Astrocyte (in vitro differentiated cells and primary cell): Measurements from ENCODE around the gene RBBP9. TPM values are rescaled to one million over a fixed set of nuclear protein-coding genes. Genes with fewer than 3 reads are reported as not detected.
"Not testable (repeated sequence)": the region's sequence is repeated elsewhere in the genome, so short reads cannot be mapped to it uniquely, and the experiment has no call there.

Experiments
- DNase-seq: peaks from one replicate; pipeline ENCODE4 v3.0.0-alpha.2; 2010; ENCODE audit warnings: low read depth
- FAIRE-seq: peaks from 2 replicates; lab custom pipeline; 2011; peaks lifted over from hg19 to GRCh38; lab: Jason Lieb, UNC
- H2AFZ ChIP-seq: 2 replicates; pipeline ENCODE4 v1.6.0; 2012; ENCODE audit warnings: low read depth, low read length, inconsistent platforms
- H3K27ac ChIP-seq: 2 replicates; pipeline ENCODE4 v1.5.1; 2011; ENCODE audit warnings: low read depth, low read length, inconsistent platforms
- H3K27me3 ChIP-seq: 2 replicates; pipeline ENCODE4 v1.6.0; 2011; ENCODE audit warnings: low read length, inconsistent platforms; ENCODE audit not compliant: insufficient read depth
- H3K36me3 ChIP-seq: 2 replicates; pipeline ENCODE4 v1.5.1; 2011; ENCODE audit warnings: low read length, inconsistent platforms; ENCODE audit not compliant: insufficient read depth
- H3K4me1 ChIP-seq: 2 replicates; pipeline ENCODE4 v1.5.1; 2011; ENCODE audit warnings: low read length, inconsistent platforms; ENCODE audit not compliant: insufficient read depth
- H3K4me2 ChIP-seq: 2 replicates; pipeline ENCODE4 v1.6.0; 2012; ENCODE audit warnings: low read length, inconsistent platforms
- H3K4me3 ChIP-seq: 2 replicates; pipeline ENCODE4 v1.5.1; 2011; ENCODE audit warnings: low read depth, mild to moderate bottlenecking, low read length, inconsistent platforms; ENCODE audit not compliant: insufficient read depth
- H3K79me2 ChIP-seq: 2 replicates; pipeline ENCODE4 v1.6.0; 2012; ENCODE audit warnings: mild to moderate bottlenecking, low read length, inconsistent platforms; ENCODE audit not compliant: insufficient read depth
- H3K9ac ChIP-seq: 2 replicates; pipeline ENCODE4 v1.6.0; 2012; ENCODE audit warnings: mild to moderate bottlenecking, low read length, inconsistent platforms
- H3K9me3 ChIP-seq: 2 replicates; pipeline ENCODE4 v1.5.1; 2012; ENCODE audit warnings: low read depth, mild to moderate bottlenecking, low read length, inconsistent platforms; ENCODE audit not compliant: insufficient read depth
- H4K20me1 ChIP-seq: 2 replicates; pipeline ENCODE4 v1.6.0; 2012; ENCODE audit warnings: low read length, inconsistent platforms; ENCODE audit not compliant: insufficient read depth
- H3K27ac Mint-ChIP-seq: one replicate; pipeline ENCODE4 v1.8.0; 2021; ENCODE audit warnings: mild to moderate bottlenecking, mixed read lengths; ENCODE audit not compliant: unreplicated experiment
- H3K27me3 Mint-ChIP-seq: one replicate; pipeline ENCODE4 v1.8.0; 2021; ENCODE audit warnings: low read depth, mixed read lengths; ENCODE audit not compliant: unreplicated experiment
- H3K36me3 Mint-ChIP-seq: one replicate; pipeline ENCODE4 v1.8.0; 2021; ENCODE audit warnings: low read depth, mixed read lengths; ENCODE audit not compliant: unreplicated experiment
- H3K4me1 Mint-ChIP-seq: one replicate; pipeline ENCODE4 v1.8.0; 2021; ENCODE audit warnings: low read depth, mixed read lengths; ENCODE audit not compliant: unreplicated experiment
- H3K4me3 Mint-ChIP-seq: one replicate; pipeline ENCODE4 v1.8.0; 2021; ENCODE audit warnings: mild to moderate bottlenecking, moderate library complexity, mixed read lengths; ENCODE audit not compliant: unreplicated experiment
- H3K9me3 Mint-ChIP-seq: one replicate; pipeline ENCODE4 v1.8.0; 2021; ENCODE audit warnings: mild to moderate bottlenecking, mixed read lengths; ENCODE audit not compliant: unreplicated experiment
- CTCF ChIP-seq: IDR thresholded peaks from 2 replicates; pipeline ENCODE4 v1.5.1; 2011; ENCODE audit warnings: low read depth, mild to moderate bottlenecking, inconsistent platforms, low read length, moderate library complexity; ENCODE audit not compliant: insufficient read depth
- EZH2 ChIP-seq: IDR thresholded peaks from 2 replicates; pipeline ENCODE4 v1.6.1; 2012; ENCODE audit warnings: mild to moderate bottlenecking, low read length, inconsistent platforms; ENCODE audit not compliant: insufficient read depth
- total RNA-seq: library from RNA; stranded (reverse); gene quantifications from 2 replicates; pipeline ENCODE4 v1.2.1, GENCODE V29; 2021

The RBBP9 gene
- total RNA-seq, 1 donor from 2014 or later: 14.4 TPM

- Histone ChIP-seq H3K36me3 (peaks cover 37% of the 10 kb centered on the region), H4K20me1 (no peaks in the 10 kb centered on the region), H3K27ac (peak overlapping the region; percentile 67), H3K4me2 (peak overlapping the region; percentile 38), H3K4me3 (no peak overlapping the region), H2AFZ (no peak overlapping the region), H3K9ac (no peak overlapping the region), H3K4me1 (peaks cover 20% of the 10 kb centered on the region), H3K27me3 (no peaks in the 10 kb centered on the region), H3K9me3 (no peaks in the 10 kb centered on the region), H3K79me2 (no peaks in the 10 kb centered on the region)
- H3K4me1 Mint-ChIP-seq: peaks cover 17% of the 10 kb centered on the region
- H3K4me3 Mint-ChIP-seq: no peak overlapping the region
- no peaks in the 10 kb centered on the region for H3K27me3 Mint-ChIP-seq
- H3K36me3 Mint-ChIP-seq: peaks cover 29% of the 10 kb centered on the region
- peak; percentile 56 for DNase-seq
- peak overlapping the region; percentile 49 for H3K27ac Mint-ChIP-seq
- no peak for TF ChIP-seq CTCF
- TF ChIP-seq EZH2: no peak
- no peaks in the 10 kb centered on the region for H3K9me3 Mint-ChIP-seq
- FAIRE-seq: peak; percentile 59
Observed at GRCh38 chr20:18524646-18525045, 27.6 kb upstream of the RBBP9 start.

- peaks cover 20% of the 10 kb centered on the region for H3K4me1 ChIP-seq
- Mint-ChIP-seq H3K4me1 (peaks cover 17% of the 10 kb centered on the region), H3K27ac (no peak overlapping the region), H3K4me3 (no peak overlapping the region), H3K36me3 (peaks cover 18% of the 10 kb centered on the region), H3K9me3 (no peaks in the 10 kb centered on the region), H3K27me3 (no peaks in the 10 kb centered on the region)
- no peak overlapping the region for H2AFZ ChIP-seq
- DNase-seq (no peak), FAIRE-seq (no peak)
- no peaks in the 10 kb centered on the region for H4K20me1 ChIP-seq
- no peak overlapping the region for H3K9ac ChIP-seq
- no peaks in the 10 kb centered on the region for H3K27me3 ChIP-seq
- H3K4me2 ChIP-seq: no peak overlapping the region
- TF ChIP-seq CTCF: no peak
- no peak for TF ChIP-seq EZH2
- no peak overlapping the region for H3K27ac ChIP-seq
- no peaks in the 10 kb centered on the region for H3K9me3 ChIP-seq
- no peak overlapping the region for H3K4me3 ChIP-seq
- peaks cover 22% of the 10 kb centered on the region for H3K36me3 ChIP-seq
- H3K79me2 ChIP-seq: peaks cover 7% of the 10 kb centered on the region
Observed at GRCh38 chr20:18523066-18523465, 26.0 kb upstream of the RBBP9 start.

- H3K36me3 Mint-ChIP-seq: peaks cover 11% of the 10 kb centered on the region
- H3K9ac ChIP-seq: peak overlapping the region; percentile 37
- peaks cover 11% of the 10 kb centered on the region for H3K4me1 ChIP-seq
- not testable (repeated sequence) for H3K9me3 ChIP-seq, H3K27me3 Mint-ChIP-seq, H3K4me3 ChIP-seq, H3K27me3 ChIP-seq, H2AFZ ChIP-seq, H3K4me3 Mint-ChIP-seq, H4K20me1 ChIP-seq, H3K27ac Mint-ChIP-seq, FAIRE-seq, H3K9me3 Mint-ChIP-seq, H3K4me1 Mint-ChIP-seq
- H3K79me2 ChIP-seq: peaks cover 11% of the 10 kb centered on the region
- peak; percentile 31 for DNase-seq
- H3K36me3 ChIP-seq: peaks cover 22% of the 10 kb centered on the region
- H3K4me2 ChIP-seq: peak overlapping the region; percentile 75
- H3K27ac ChIP-seq: peak overlapping the region; percentile 42
Observed at GRCh38 chr20:18522066-18522465, 25.0 kb upstream of the RBBP9 start.
